Body of pancreas (tissue), 4 donors: ENCODE measurements around the gene NXPH1.

ENCODE experiments used
- POLR2A ChIP-seq, 3 donors: fragments of 450-650 bp; IDR thresholded peaks; one replicate each; pipeline ENCODE4 v1.6.1; 2016; ENCODE audit warnings: antibody characterized with exemption in 3 of 3, mild to moderate bottlenecking in 2 of 3
- TF ChIP-seq, protein P1 (sequence below), 7 experiments: fragments of 450-650 bp in 4 of 7; fragments of 200-600 bp in 3 of 7; sonication (generic) in 3 of 7; IDR thresholded peaks; one replicate each; pipeline ENCODE4 v1.5.1; 2016 to 2019; ENCODE audit warnings: antibody characterized with exemption in 7 of 7

GRCh38 chr7:8590225-8590624 lies 156.8 kb downstream of the NXPH1 start:
- no peak for TF ChIP-seq POLR2A (IDR thresholded peaks at IDR 0.05)
- TF ChIP-seq, protein P1, sequence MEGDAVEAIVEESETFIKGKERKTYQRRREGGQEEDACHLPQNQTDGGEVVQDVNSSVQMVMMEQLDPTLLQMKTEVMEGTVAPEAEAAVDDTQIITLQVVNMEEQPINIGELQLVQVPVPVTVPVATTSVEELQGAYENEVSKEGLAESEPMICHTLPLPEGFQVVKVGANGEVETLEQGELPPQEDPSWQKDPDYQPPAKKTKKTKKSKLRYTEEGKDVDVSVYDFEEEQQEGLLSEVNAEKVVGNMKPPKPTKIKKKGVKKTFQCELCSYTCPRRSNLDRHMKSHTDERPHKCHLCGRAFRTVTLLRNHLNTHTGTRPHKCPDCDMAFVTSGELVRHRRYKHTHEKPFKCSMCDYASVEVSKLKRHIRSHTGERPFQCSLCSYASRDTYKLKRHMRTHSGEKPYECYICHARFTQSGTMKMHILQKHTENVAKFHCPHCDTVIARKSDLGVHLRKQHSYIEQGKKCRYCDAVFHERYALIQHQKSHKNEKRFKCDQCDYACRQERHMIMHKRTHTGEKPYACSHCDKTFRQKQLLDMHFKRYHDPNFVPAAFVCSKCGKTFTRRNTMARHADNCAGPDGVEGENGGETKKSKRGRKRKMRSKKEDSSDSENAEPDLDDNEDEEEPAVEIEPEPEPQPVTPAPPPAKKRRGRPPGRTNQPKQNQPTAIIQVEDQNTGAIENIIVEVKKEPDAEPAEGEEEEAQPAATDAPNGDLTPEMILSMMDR (IDR thresholded peaks at IDR 0.05): no peak
